ENCODE results near the gene BEND3. TPM values are rescaled to one million over a fixed set of nuclear protein-coding genes. Genes with fewer than 3 reads are reported as not detected.

BEND3 gene
- polyA plus RNA-seq, 2 of the 4 experiments (the other 2 are of a cell fraction) = 2.2 to 2.3 TPM

GRCh38 chr6:107124934-107125348 lies 9.6 kb upstream of the BEND3 start:
- H3K4me3 ChIP-seq = no peak overlapping the region
- H3K4me2 ChIP-seq = no peak overlapping the region
- H3K27ac ChIP-seq = no peak overlapping the region
- no peaks in the 10 kb centered on the region for H3K4me1 ChIP-seq
- DNase-seq (ENCODE audit: low read depth in 1 of 2, low spot score in 1 of 2) (no peak), ATAC-seq (no peak), FAIRE-seq (no peak)
- no peaks in the 10 kb centered on the region for H3K9me3 ChIP-seq
- 63% methylated on average over 4 of the region's 4 CpGs for WGBS (ENCODE audit: missing lambda C conversion rate)
- POLR2A ChIA-PET = no interaction called here
- no peak for TF ChIP-seq ATOH8 (CRISPR knock-in tag; IDR thresholded peaks at IDR 0.05; ENCODE audit: low read depth)
- no peak for TF ChIP-seq PHF8 (IDR thresholded peaks at IDR 0.05; ENCODE audit: borderline replicate concordance, low read depth)
- TF ChIP-seq ESRRA (IDR thresholded peaks at IDR 0.05; ENCODE audit: borderline replicate concordance, low read length) = no peak
- no peak for TF ChIP-seq EP300 (IDR thresholded peaks at IDR 0.05)
- TF ChIP-seq RAD21 (conservative IDR thresholded peaks at IDR 0.05 in 1 of 2, IDR thresholded peaks at IDR 0.05 in 1 of 2) = no peak
- no peak for TF ChIP-seq EHF (CRISPR knock-in tag; IDR thresholded peaks at IDR 0.05)
- TF ChIP-seq PBX3 (IDR thresholded peaks at IDR 0.05) = no peak
- TF ChIP-seq KDM5A (IDR thresholded peaks at IDR 0.05) = no peak
- TF ChIP-seq FOSB (CRISPR knock-in tag; IDR thresholded peaks at IDR 0.05) = no peak
- no peak for TF ChIP-seq ZC3H11A (IDR thresholded peaks at IDR 0.05)
- TF ChIP-seq RCOR1 (IDR thresholded peaks at IDR 0.05; ENCODE audit: low read depth, low read length) = no peak
- no peak for TF ChIP-seq CHD2 (IDR thresholded peaks at IDR 0.05; ENCODE audit: low read length, partially characterized antibody)
- no peak for TF ChIP-seq NFE2L2 (conservative IDR thresholded peaks at IDR 0.05; ENCODE audit: low read length)
- no peak for TF ChIP-seq JUN (IDR thresholded peaks at IDR 0.05)
- CTCF ChIA-PET = interaction anchor here (1.6 to 2.7 kb wide), 2 partner anchors 9 to 11 kb away, joined by 4 to 7 read pairs; partner anchors contain the start of gene BEND3

- H3K9me3 ChIP-seq = no peaks in the 10 kb centered on the region
- POLR2A ChIA-PET = no interaction called here
- no peak overlapping the region for H3K27ac ChIP-seq
- H3K4me3 ChIP-seq = no peak overlapping the region
- TF ChIP-seq PBX3 (IDR thresholded peaks at IDR 0.05) (no peak), POLR2A (IDR thresholded peaks at IDR 0.05; ENCODE audit: low read length) (no peak), CTCF (IDR thresholded peaks at IDR 0.05) (no peak), KDM1A (IDR thresholded peaks at IDR 0.05; ENCODE audit: low read depth) (no peak), ESRRA (IDR thresholded peaks at IDR 0.05; ENCODE audit: borderline replicate concordance, low read length) (no peak), RCOR1 (IDR thresholded peaks at IDR 0.05; ENCODE audit: low read depth, low read length) (no peak), EP300 (IDR thresholded peaks at IDR 0.05) (no peak)
- CTCF ChIA-PET = interaction anchor here (0.6 to 0.8 kb wide), 2 partner anchors 8 to 170 kb away, joined by 3 read pairs; partner anchors contain the start of gene BEND3
- DNase-seq (ENCODE audit: low read depth in 1 of 2, low spot score in 1 of 2) (no peak), ATAC-seq (no peak), FAIRE-seq (no peak)
- WGBS (ENCODE audit: missing lambda C conversion rate) = 92% methylated on average over 6 of the region's 6 CpGs
- no peaks in the 10 kb centered on the region for H3K4me1 ChIP-seq
- H3K4me2 ChIP-seq = no peak overlapping the region
Observed at GRCh38 chr6:107123501-107123900, 8.2 kb upstream of the BEND3 start.

GRCh38 chr6:107122748-107123147 lies 7.4 kb upstream of the BEND3 start:
- WGBS (ENCODE audit: missing lambda C conversion rate) = 99% methylated on average over 4 of the region's 4 CpGs
- no peak for DNase-seq (ENCODE audit: low read depth in 1 of 2, low spot score in 1 of 2)
- no peak for FAIRE-seq
- H3K4me3 ChIP-seq = no peak overlapping the region
- TF ChIP-seq REST (IDR thresholded peaks at IDR 0.05) (no peak), GATA3 (IDR thresholded peaks at IDR 0.05; ENCODE audit: borderline replicate concordance) (no peak), FOXS1 (CRISPR knock-in tag; IDR thresholded peaks at IDR 0.05) (no peak), BHLHE40 (IDR thresholded peaks at IDR 0.05; ENCODE audit: low read depth, low read length) (no peak), EHMT2 (IDR thresholded peaks at IDR 0.05; ENCODE audit: low read depth) (no peak), RAD21 (conservative IDR thresholded peaks at IDR 0.05 in 1 of 2, IDR thresholded peaks at IDR 0.05 in 1 of 2) (no peak), POLR2A (IDR thresholded peaks at IDR 0.05; ENCODE audit: low read length) (no peak), HES2 (IDR thresholded peaks at IDR 0.05) (no peak), JUN (IDR thresholded peaks at IDR 0.05) (no peak)
- ChIA-PET CTCF (interaction anchor here (0.6 kb wide), 1 partner anchor 170 kb away, joined by 3 read pairs; no protein-coding TSS in a partner anchor), POLR2A (no interaction called here)
- ATAC-seq = no peak
- no peaks in the 10 kb centered on the region for H3K4me1 ChIP-seq
- no peak overlapping the region for H3K4me2 ChIP-seq
- no peaks in the 10 kb centered on the region for H3K9me3 ChIP-seq
- no peak overlapping the region for H3K27ac ChIP-seq
